ENCODE data around the gene CELA3B. TPM values are rescaled to one million over a fixed set of nuclear protein-coding genes. Genes with fewer than 3 reads are reported as not detected.
A peak's percentile ranks its signal among the peaks of the same experiment; 100 is the strongest.

CELA3B gene
- total RNA-seq, 1 donor from 2014 or later: not detected

GRCh38 chr1:21932127-21932526 is 44.7 kb upstream of the CELA3B start:
- Mint-ChIP-seq H3K27me3 (ENCODE audit: unreplicated experiment) (no peaks in the 10 kb centered on the region), H3K4me1 (ENCODE audit: unreplicated experiment) (peaks cover 82% of the 10 kb centered on the region), H3K36me3 (ENCODE audit: unreplicated experiment) (peaks cover 4% of the 10 kb centered on the region), H3K9me3 (ENCODE audit: unreplicated experiment) (no peaks in the 10 kb centered on the region), H3K27ac (ENCODE audit: unreplicated experiment) (peak overlapping the region; percentile 81), H3K4me3 (ENCODE audit: unreplicated experiment) (no peak overlapping the region)
- TF ChIP-seq CTCF (IDR thresholded peaks at IDR 0.05): no peak
- DNase-seq (ENCODE audit: extremely low spot score, unreplicated experiment): no peak

GRCh38 chr1:21933397-21934248 is 43.2 kb upstream of the CELA3B start:
- Mint-ChIP-seq H3K36me3 (ENCODE audit: unreplicated experiment) (peaks cover 4% of the 10 kb centered on the region), H3K27me3 (ENCODE audit: unreplicated experiment) (no peaks in the 10 kb centered on the region), H3K9me3 (ENCODE audit: unreplicated experiment) (no peaks in the 10 kb centered on the region), H3K4me1 (ENCODE audit: unreplicated experiment) (peaks cover 78% of the 10 kb centered on the region), H3K27ac (ENCODE audit: unreplicated experiment) (peak overlapping the region; percentile 71), H3K4me3 (ENCODE audit: unreplicated experiment) (peak overlapping the region; percentile 22)
- TF ChIP-seq CTCF (IDR thresholded peaks at IDR 0.05): no peak
- DNase-seq (ENCODE audit: extremely low spot score, unreplicated experiment): no peak

- TF ChIP-seq CTCF (IDR thresholded peaks at IDR 0.05): no peak
- H3K4me1 Mint-ChIP-seq (ENCODE audit: unreplicated experiment): peaks cover 86% of the 10 kb centered on the region
- H3K27me3 Mint-ChIP-seq (ENCODE audit: unreplicated experiment): no peaks in the 10 kb centered on the region
- DNase-seq (ENCODE audit: extremely low spot score, unreplicated experiment): no peak
- H3K27ac Mint-ChIP-seq (ENCODE audit: unreplicated experiment): peak overlapping the region; percentile 82
- no peaks in the 10 kb centered on the region for H3K9me3 Mint-ChIP-seq (ENCODE audit: unreplicated experiment)
- H3K36me3 Mint-ChIP-seq (ENCODE audit: unreplicated experiment): peaks cover 1% of the 10 kb centered on the region
- peak overlapping the region; percentile 78 for H3K4me3 Mint-ChIP-seq (ENCODE audit: unreplicated experiment)
These were observed 41.4 kb upstream of the CELA3B start for GRCh38 chr1:21935393-21935804.

- H3K9me3 Mint-ChIP-seq (ENCODE audit: unreplicated experiment): no peaks in the 10 kb centered on the region
- H3K27ac Mint-ChIP-seq (ENCODE audit: unreplicated experiment): peak overlapping the region; percentile 82
- H3K27me3 Mint-ChIP-seq (ENCODE audit: unreplicated experiment): no peaks in the 10 kb centered on the region
- peaks cover 1% of the 10 kb centered on the region for H3K36me3 Mint-ChIP-seq (ENCODE audit: unreplicated experiment)
- H3K4me3 Mint-ChIP-seq (ENCODE audit: unreplicated experiment): peak overlapping the region; percentile 78
- H3K4me1 Mint-ChIP-seq (ENCODE audit: unreplicated experiment): peaks cover 81% of the 10 kb centered on the region
- TF ChIP-seq CTCF (IDR thresholded peaks at IDR 0.05): no peak
- DNase-seq (ENCODE audit: extremely low spot score, unreplicated experiment): no peak
These were observed 40.9 kb upstream of the CELA3B start for GRCh38 chr1:21935891-21936365.

- Mint-ChIP-seq H3K9me3 (ENCODE audit: unreplicated experiment) (no peaks in the 10 kb centered on the region), H3K4me1 (ENCODE audit: unreplicated experiment) (peaks cover 79% of the 10 kb centered on the region), H3K27ac (ENCODE audit: unreplicated experiment) (peak overlapping the region; percentile 82), H3K36me3 (ENCODE audit: unreplicated experiment) (peaks cover 1% of the 10 kb centered on the region), H3K27me3 (ENCODE audit: unreplicated experiment) (no peaks in the 10 kb centered on the region), H3K4me3 (ENCODE audit: unreplicated experiment) (peak overlapping the region; percentile 78)
- no peak for TF ChIP-seq CTCF (IDR thresholded peaks at IDR 0.05)
- no peak for DNase-seq (ENCODE audit: extremely low spot score, unreplicated experiment)
These were observed 40.3 kb upstream of the CELA3B start for GRCh38 chr1:21936366-21937031.
